Endothelial cell of umbilical vein (primary cell): ENCODE measurements around the gene TBC1D14. TPM values are rescaled to one million over a fixed set of nuclear protein-coding genes. Genes with fewer than 3 reads are reported as not detected.

Source experiments
- BruUV-seq: library from RNA; stranded (reverse); fragments of 400-500 nt; replicated peaks from 2 replicates; lab custom pipeline; 2021; lab: Mats Ljungman, UMichigan
- CTCF ChIA-PET: fragments of 300-600, 350-600 bp; sonication (Branson Sonifier 250); formaldehyde crosslinking; loops from one replicate; lab custom pipeline; 2021; ENCODE audit warnings: antibody characterized with exemption, inconsistent platforms; lab: Charles Lee
- POLR2A ChIA-PET: fragments of 300-600, 350-600 bp; sonication (Branson Sonifier 250); formaldehyde crosslinking; loops from one replicate; lab custom pipeline; 2021; ENCODE audit warnings: antibody characterized with exemption, inconsistent platforms; lab: Charles Lee
- DNase-seq: peaks from one replicate; pipeline ENCODE4 v3.0.0-alpha.2; 2011; ENCODE audit warnings: low read depth, low spot score
- FAIRE-seq: peaks from 2 replicates; lab custom pipeline; 2011; peaks lifted over from hg19 to GRCh38; lab: Jason Lieb, UNC
- H2AFZ ChIP-seq: 2 replicates; pipeline ENCODE4 v1.6.0; 2012; ENCODE audit warnings: low read depth, low read length, control low read depth, inconsistent platforms
- H3K27ac ChIP-seq: 2 replicates; pipeline ENCODE4 v1.5.1; 2011; ENCODE audit warnings: low read depth, mild to moderate bottlenecking, control low read depth, low read length, moderate library complexity; ENCODE audit not compliant: insufficient read depth
- H3K27me3 ChIP-seq, 2 experiments: 2 replicates each; pipeline versions ENCODE4 v1.6.0 to v1.6.1; 2011; ENCODE audit warnings: low read length in 2 of 2, mixed read lengths in 1 of 2; ENCODE audit not compliant: control insufficient read depth in 2 of 2, insufficient read depth in 2 of 2
- H3K36me3 ChIP-seq, 2 experiments: 2 replicates in 1 of 2; 3 replicates in 1 of 2; pipeline ENCODE4 v1.5.1; 2011; ENCODE audit warnings: low read length in 2 of 2, mild to moderate bottlenecking in 1 of 2, moderate library complexity in 1 of 2; ENCODE audit not compliant: control insufficient read depth in 2 of 2, insufficient read depth in 2 of 2; ENCODE audit errors: extremely low read depth in 1 of 2
- H3K4me1 ChIP-seq: 3 replicates; pipeline ENCODE4 v1.5.1; 2011; ENCODE audit warnings: mild to moderate bottlenecking, low read length; ENCODE audit not compliant: control insufficient read depth, insufficient read depth; ENCODE audit errors: extremely low read depth
- H3K4me2 ChIP-seq: 2 replicates; pipeline ENCODE4 v1.6.1; 2011; ENCODE audit warnings: low read length, control low read depth, mixed read lengths; ENCODE audit not compliant: insufficient read depth
- H3K4me3 ChIP-seq, 3 experiments: fragments of 200-600 bp in 1 of 3; sonication (generic), shearing (Covaris generic) in 1 of 3; replicated peaks in 1 of 3; 2 replicates each; pipeline ENCODE4 v1.5.1; 2011 to 2016; ENCODE audit warnings: control low read depth in 3 of 3, low read length in 3 of 3, mild to moderate bottlenecking in 2 of 3, inconsistent platforms in 1 of 3, low read depth in 1 of 3, moderate library complexity in 1 of 3; ENCODE audit not compliant: insufficient read depth in 1 of 3
- H3K79me2 ChIP-seq: 2 replicates; pipeline ENCODE4 v1.6.0; 2012; ENCODE audit warnings: low read length, inconsistent platforms; ENCODE audit not compliant: control insufficient read depth, insufficient read depth
- H3K9ac ChIP-seq: replicated peaks from 2 replicates; pipeline ENCODE3; 2011; ENCODE audit warnings: low read length, control low read depth; ENCODE audit not compliant: insufficient read depth; ENCODE audit errors: extremely low read depth
- H3K9me1 ChIP-seq: replicated peaks from 3 replicates; pipeline ENCODE4 v1.6.0; 2011; ENCODE audit warnings: mild to moderate bottlenecking, low read length; ENCODE audit not compliant: control insufficient read depth, insufficient read depth; ENCODE audit errors: extremely low read depth
- H3K9me3 ChIP-seq: replicated peaks from 2 replicates; pipeline ENCODE4 v1.5.1; 2012; ENCODE audit warnings: low read length, inconsistent platforms; ENCODE audit not compliant: control insufficient read depth, insufficient read depth
- H4K20me1 ChIP-seq: replicated peaks from 2 replicates; pipeline ENCODE3; 2011; ENCODE audit warnings: mild to moderate bottlenecking, low read length; ENCODE audit not compliant: control insufficient read depth, insufficient read depth; ENCODE audit errors: extremely low read depth
- CTCF ChIP-seq, 2 donors: IDR thresholded peaks; 1 replicate in 1 of 2; 2 replicates in 1 of 2; pipeline ENCODE4 v1.5.1; 2011; ENCODE audit warnings: low read length in 2 of 2, mild to moderate bottlenecking in 2 of 2, moderate library complexity in 2 of 2, control low read depth in 1 of 2, inconsistent platforms in 1 of 2, low read depth in 1 of 2; ENCODE audit not compliant: insufficient read depth in 1 of 2; ENCODE audit errors: extremely low read depth in 1 of 2
- EZH2 ChIP-seq: IDR thresholded peaks from 2 replicates; pipeline ENCODE4 v1.6.1; 2012; ENCODE audit warnings: borderline replicate concordance, low read depth, mild to moderate bottlenecking, moderate library complexity, low read length, inconsistent platforms; ENCODE audit not compliant: severe bottlenecking
- FOS ChIP-seq: IDR thresholded peaks from 2 replicates; pipeline ENCODE4 v1.6.1; 2011; ENCODE audit warnings: mild to moderate bottlenecking, low read length, moderate library complexity, borderline replicate concordance; ENCODE audit not compliant: insufficient read depth
- GATA2 ChIP-seq: IDR thresholded peaks from 2 replicates; pipeline ENCODE4 v1.7.0; 2011; ENCODE audit warnings: low read depth, mild to moderate bottlenecking, moderate library complexity, mixed read lengths, low read length; ENCODE audit not compliant: insufficient read length, insufficient read depth
- JUN ChIP-seq: IDR thresholded peaks from 2 replicates; pipeline ENCODE4 v1.6.1; 2011; ENCODE audit warnings: borderline replicate concordance, low read depth; ENCODE audit not compliant: insufficient read length, insufficient read depth
- MAX ChIP-seq: IDR thresholded peaks from 2 replicates; pipeline ENCODE4 v1.6.1; 2011; ENCODE audit not compliant: insufficient read depth, insufficient read length
- MYC ChIP-seq: IDR thresholded peaks from one replicate; pipeline ENCODE4 v1.6.1; 2011; ENCODE audit warnings: mild to moderate bottlenecking, low read depth, low read length
- POLR2A ChIP-seq: IDR thresholded peaks from 2 replicates; pipeline ENCODE4 v1.6.1; 2012; ENCODE audit warnings: low read depth, mild to moderate bottlenecking, control low read depth, low read length
- POLR2AphosphoS5 ChIP-seq: IDR thresholded peaks from 2 replicates; pipeline ENCODE4 v1.6.1; 2012; ENCODE audit warnings: low read depth, mild to moderate bottlenecking, control low read depth, low read length, moderate library complexity; ENCODE audit not compliant: insufficient read depth
- dilution Hi-C: fragments of 300-500 bp; cut with MboI; formaldehyde crosslinking; loops from one replicate; pipeline ENCODE4 v1.15.0; 2019; ENCODE audit warnings: low sequenced_read_pairs; ENCODE audit not compliant: extremely low pct_ligation_motif_present
- intact Hi-C: fragments of 100-400 bp; cut with micrococcal nuclease; formaldehyde crosslinking; loops from one replicate; pipeline ENCODE4 v1.10.0; 2022
- polyA plus RNA-seq, 4 experiments: library from polyadenylated mRNA; depleted of rRNA in 3 of 4; stranded (reverse) in 3 of 4; unstranded in 1 of 4; fragments of >200 nt; gene quantifications; 2 replicates each; pipeline versions ENCODE4 v1.2.1 to v1.2.3, GENCODE V29; 2011 to 2012; ENCODE audit warnings: missing spikeins in 1 of 4
- total RNA-seq: library from RNA; stranded (reverse); gene quantifications from 2 replicates; pipeline ENCODE4 v1.2.3, GENCODE V29; 2021

Gene TBC1D14
- total and polyA plus RNA-seq, 2 donors (not counting 3 experiments of a cell fraction or from before 2014, with no cell fraction given) = 23.7 to 24.8 TPM

- Histone ChIP-seq H3K27ac (no peak overlapping the region), H4K20me1 (no peaks in the 10 kb centered on the region), H3K79me2 (no peaks in the 10 kb centered on the region), H2AFZ (no peak overlapping the region), H3K9me1 (no peaks in the 10 kb centered on the region), H3K27me3 (no peaks in the 10 kb centered on the region), H3K4me1 (no peaks in the 10 kb centered on the region), H3K4me3 (no peak overlapping the region), H3K9me3 (no peaks in the 10 kb centered on the region), H3K36me3 (no peaks in the 10 kb centered on the region), H3K9ac (no peak overlapping the region), H3K4me2 (no peak overlapping the region)
- no peak for FAIRE-seq
- ChIA-PET CTCF (interaction anchor here (1.0 to 2.7 kb wide), 5 partner anchors 8 to 39 kb away, joined by 3 to 8 read pairs (median 3); no protein-coding TSS in a partner anchor), POLR2A (no interaction called here)
- intact Hi-C loops (no loop called here), dilution Hi-C loops (no loop called here)
- DNase-seq = no peak
- TF ChIP-seq POLR2AphosphoS5 = no peak
- no peak for TF ChIP-seq JUN
- TF ChIP-seq MYC = no peak
- TF ChIP-seq MAX = no peak
- no peak for TF ChIP-seq FOS
- no peak for TF ChIP-seq EZH2
- no peak for TF ChIP-seq GATA2
- no peak for TF ChIP-seq CTCF (IDR thresholded peaks at IDR 0.05; ENCODE audit: extremely low read depth in 1 of 2, insufficient read depth in 1 of 2, low read depth in 1 of 2, low read length in 2 of 2)
- no peak for TF ChIP-seq POLR2A
- no TSS peak for BruUV-seq
Observed at GRCh38 chr4:6948134-6948460, 38.5 kb downstream of the TBC1D14 start.
